Measurements from ENCODE around the gene OCA2. TPM values are rescaled to one million over a fixed set of nuclear protein-coding genes. Genes with fewer than 3 reads are reported as not detected.

OCA2 gene
- polyA plus RNA-seq, 3 donors: not detected

- Mint-ChIP-seq H3K9me3 (peaks cover 13 to 34% (median 20%) of the 10 kb centered on the region in 7 donors), H3K27ac (no peak overlapping the region), H3K27me3 (ENCODE audit: low read depth in 3 of 3) (no peaks in the 10 kb centered on the region), H3K36me3 (no peaks in the 10 kb centered on the region), H3K4me1 (no peaks in the 10 kb centered on the region), H3K4me3 (no peak overlapping the region)
- Histone ChIP-seq H3K4me1 (ENCODE audit: control insufficient read depth in 1 of 2, insufficient read depth in 2 of 2, low read length in 2 of 2) (no peaks in the 10 kb centered on the region), H3K9ac (ENCODE audit: insufficient read depth, low read length, poor library complexity, severe bottlenecking) (no peak overlapping the region), H4K20me1 (ENCODE audit: insufficient read depth, low read length) (no peaks in the 10 kb centered on the region), H3K27me3 (ENCODE audit: control insufficient read depth in 2 of 2, insufficient read depth in 2 of 2, low read length in 2 of 2) (no peaks in the 10 kb centered on the region), H2AFZ (ENCODE audit: insufficient read depth, low read depth, low read length, poor library complexity, severe bottlenecking) (no peak overlapping the region), H3K36me3 (replicated peaks in 1 of 2; ENCODE audit: control insufficient read depth in 1 of 2, insufficient read depth in 2 of 2, low read length in 2 of 2) (no peaks in the 10 kb centered on the region), H3K79me2 (ENCODE audit: insufficient read depth, low read length) (no peaks in the 10 kb centered on the region), H3K4me2 (replicated peaks; ENCODE audit: extremely low read depth, low read length, poor library complexity, severe bottlenecking) (no peak overlapping the region), H3K27ac (ENCODE audit: low read depth in 1 of 2, low read length in 2 of 2) (no peak overlapping the region), H3K4me3 (replicated peaks in 1 of 3; ENCODE audit: low read depth in 2 of 3, low read length in 3 of 3) (no peak overlapping the region), H3K9me3 (replicated peaks in 1 of 2; ENCODE audit: control insufficient read depth in 1 of 2, insufficient read depth in 1 of 2, low read length in 2 of 2) (peaks cover 27 to 28% of the 10 kb centered on the region in 2 donors)
- intact Hi-C loops (cut with micrococcal nuclease): no loop called here
- TF ChIP-seq CTCF (IDR thresholded peaks at IDR 0.05): no peak
- no peak for DNase-seq
- WGBS (ENCODE audit: insufficient coverage): 57% methylated on average over 3 of the region's 3 CpGs
Observed at GRCh38 chr15:27821273-27821672, 277.8 kb downstream of the OCA2 start.

GRCh38 chr15:27820722-27821121, 278.4 kb downstream of the OCA2 start:
- Histone ChIP-seq H3K79me2 (ENCODE audit: insufficient read depth, low read length) (no peaks in the 10 kb centered on the region), H4K20me1 (ENCODE audit: insufficient read depth, low read length) (no peaks in the 10 kb centered on the region), H2AFZ (ENCODE audit: insufficient read depth, low read depth, low read length, poor library complexity, severe bottlenecking) (no peak overlapping the region), H3K27me3 (ENCODE audit: control insufficient read depth in 2 of 2, insufficient read depth in 2 of 2, low read length in 2 of 2) (no peaks in the 10 kb centered on the region), H3K4me3 (replicated peaks in 1 of 3; ENCODE audit: low read depth in 2 of 3, low read length in 3 of 3) (no peak overlapping the region), H3K27ac (ENCODE audit: low read depth in 1 of 2, low read length in 2 of 2) (no peak overlapping the region), H3K9me3 (replicated peaks in 1 of 2; ENCODE audit: control insufficient read depth in 1 of 2, insufficient read depth in 1 of 2, low read length in 2 of 2) (peaks cover 27 to 30% of the 10 kb centered on the region in 2 donors), H3K4me2 (replicated peaks; ENCODE audit: extremely low read depth, low read length, poor library complexity, severe bottlenecking) (no peak overlapping the region), H3K4me1 (ENCODE audit: control insufficient read depth in 1 of 2, insufficient read depth in 2 of 2, low read length in 2 of 2) (no peaks in the 10 kb centered on the region), H3K9ac (ENCODE audit: insufficient read depth, low read length, poor library complexity, severe bottlenecking) (no peak overlapping the region), H3K36me3 (replicated peaks in 1 of 2; ENCODE audit: control insufficient read depth in 1 of 2, insufficient read depth in 2 of 2, low read length in 2 of 2) (no peaks in the 10 kb centered on the region)
- no peak for DNase-seq
- no peak overlapping the region for H3K27ac Mint-ChIP-seq
- H3K4me1 Mint-ChIP-seq: no peaks in the 10 kb centered on the region
- no peaks in the 10 kb centered on the region for H3K36me3 Mint-ChIP-seq
- H3K27me3 Mint-ChIP-seq (ENCODE audit: low read depth in 3 of 3): no peaks in the 10 kb centered on the region
- TF ChIP-seq CTCF (IDR thresholded peaks at IDR 0.05): no peak
- H3K9me3 Mint-ChIP-seq: peaks cover 13 to 38% (median 21%) of the 10 kb centered on the region in 7 donors
- intact Hi-C loops (cut with micrococcal nuclease): no loop called here
- H3K4me3 Mint-ChIP-seq: no peak overlapping the region
- no CpG with 5 or more reads among the region's 4 CpGs for WGBS (ENCODE audit: insufficient coverage)
